Cardiac fibroblast (primary cell): ENCODE measurements around the gene SPATA13.
"Not testable (repeated sequence)": the region's sequence is repeated elsewhere in the genome, so short reads cannot be mapped to it uniquely, and the experiment has no call there.

Source experiments
- DNase-seq, 2 donors: peaks; one replicate each; pipeline versions ENCODE4 v3.0.0 to v3.0.0-alpha.2; 2010; ENCODE audit warnings: low read depth in 2 of 2
- H3K4me3 ChIP-seq, 2 donors: replicated peaks in 1 of 2; 1 replicate in 1 of 2; 2 replicates in 1 of 2; pipeline ENCODE4 v1.5.1; 2011; ENCODE audit warnings: low read depth in 2 of 2, low read length in 2 of 2, mild to moderate bottlenecking in 2 of 2, moderate library complexity in 1 of 2
- CTCF ChIP-seq: IDR thresholded peaks from one replicate; pipeline ENCODE4 v1.5.1; 2011; ENCODE audit warnings: low read depth, mild to moderate bottlenecking, low read length, inconsistent platforms

The SPATA13 gene

GRCh38 chr13:24212674-24213073 is 52.2 kb downstream of the SPATA13 start:
- no peak overlapping the region for H3K4me3 ChIP-seq
- DNase-seq = no peak
- TF ChIP-seq CTCF = no peak

DNA sequence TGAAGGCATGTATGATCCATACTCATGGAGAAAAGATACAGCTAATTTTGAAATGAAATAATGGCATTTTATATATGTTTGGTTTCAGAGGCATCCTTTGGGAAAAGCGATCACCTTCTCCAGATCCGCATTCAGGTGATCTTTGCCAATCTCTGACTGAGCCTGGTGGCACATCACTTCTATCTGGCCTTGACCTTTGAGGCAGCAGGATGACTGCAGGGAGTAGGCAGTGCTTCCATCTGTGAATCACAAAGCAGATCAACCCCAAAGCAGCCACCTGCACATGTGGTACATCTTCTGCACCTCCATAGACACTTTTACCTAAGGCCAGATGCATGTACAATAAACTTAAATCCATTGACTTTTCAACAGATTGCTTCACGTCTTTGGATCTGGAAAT is 53.4 kb downstream of the SPATA13 start:
- no peak for DNase-seq
- TF ChIP-seq CTCF = no peak
- no peak overlapping the region for H3K4me3 ChIP-seq

GRCh38 chr13:24214528-24214927 is 54.0 kb downstream of the SPATA13 start:
- DNase-seq = no peak
- no peak overlapping the region for H3K4me3 ChIP-seq
- TF ChIP-seq CTCF = no peak

DNA sequence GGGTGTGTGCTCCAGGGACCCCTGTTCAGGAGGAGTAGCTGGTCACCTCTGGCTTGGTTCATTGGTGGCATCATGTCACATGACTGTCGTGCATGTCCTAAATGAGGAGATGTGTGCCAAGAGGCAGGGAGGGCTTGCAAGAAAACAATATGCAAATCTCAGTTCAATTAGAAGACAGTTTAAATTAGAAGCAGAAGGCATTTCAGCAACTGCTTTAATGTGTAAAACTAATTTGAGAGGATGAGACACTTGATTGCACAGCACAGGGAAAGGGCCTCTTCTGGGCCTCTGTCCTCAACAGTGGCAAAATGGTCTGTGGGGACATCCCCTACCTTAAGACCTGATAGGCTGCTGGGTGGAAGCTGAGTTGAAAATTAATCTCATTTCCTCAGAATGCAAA is 54.6 kb downstream of the SPATA13 start:
- H3K4me3 ChIP-seq = no peak overlapping the region
- TF ChIP-seq CTCF = no peak
- DNase-seq = no peak

GRCh38 chr13:24215732-24216131 is 55.2 kb downstream of the SPATA13 start:
- no peak overlapping the region for H3K4me3 ChIP-seq
- TF ChIP-seq CTCF = no peak
- peak; percentile 74 to 77 for DNase-seq

DNA sequence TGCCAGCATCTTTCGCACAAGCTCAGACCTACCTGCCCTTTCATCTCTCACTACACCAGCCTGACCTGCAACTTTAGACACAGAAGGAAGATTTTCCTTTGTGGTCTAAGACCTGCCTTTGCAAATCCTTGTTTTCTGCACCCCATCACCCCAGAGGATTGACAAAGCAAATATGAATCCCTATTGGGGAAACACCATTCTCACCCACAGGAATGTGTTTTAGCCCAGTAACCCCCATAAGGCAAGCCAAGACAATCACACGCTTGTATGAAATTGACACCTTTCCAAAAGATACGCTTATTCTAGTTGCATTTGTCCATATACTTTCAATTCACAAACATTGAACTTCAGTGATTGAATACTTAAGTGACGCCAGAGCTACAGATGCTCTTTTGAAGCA is 55.7 kb downstream of the SPATA13 start:
- no peak for DNase-seq
- no peak for TF ChIP-seq CTCF
- H3K4me3 ChIP-seq = no peak overlapping the region

GRCh38 chr13:24216779-24217178 is 56.3 kb downstream of the SPATA13 start:
- H3K4me3 ChIP-seq, DNase-seq: not testable (repeated sequence)
